Measurements from ENCODE around the gene DKK3.

DNA sequence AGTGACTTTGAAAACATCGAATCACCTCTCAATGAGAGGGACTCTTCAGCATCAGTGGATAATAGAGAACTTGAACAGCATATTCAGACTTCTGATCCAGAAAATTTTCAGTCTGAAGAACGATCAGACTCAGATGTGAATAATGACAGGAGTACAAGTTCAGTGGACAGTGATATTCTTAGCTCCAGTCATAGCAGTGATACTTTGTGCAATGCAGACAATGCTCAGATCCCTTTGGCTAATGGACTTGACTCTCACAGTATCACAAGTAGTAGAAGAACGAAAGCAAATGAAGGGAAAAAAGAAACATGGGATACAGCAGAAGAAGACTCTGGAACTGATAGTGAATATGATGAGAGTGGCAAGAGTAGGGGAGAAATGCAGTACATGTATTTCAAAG lies 65.8 kb downstream of the DKK3 start:
- TF ChIP-seq POLR2AphosphoS5 (IDR thresholded peaks at IDR 0.05; ENCODE audit: low read depth, low read length) (no peak), POLR2A (IDR thresholded peaks at IDR 0.05; ENCODE audit: low read depth, low read length) (no peak), TAF1 (IDR thresholded peaks at IDR 0.05; ENCODE audit: low read depth, low read length) (no peak)
